Fibroblast of pulmonary artery (primary cell): ENCODE data around the gene MDC1.

Source experiments
- DNase-seq: peaks from one replicate; pipeline ENCODE4 v3.0.0-alpha.2; 2010; ENCODE audit warnings: low read depth
- H3K4me3 ChIP-seq: replicated peaks from 2 replicates; pipeline ENCODE4 v1.5.1; 2011; ENCODE audit warnings: low read depth, mild to moderate bottlenecking, control low read depth, low read length, moderate library complexity
- CTCF ChIP-seq: IDR thresholded peaks from 2 replicates; pipeline ENCODE4 v1.5.1; 2011; ENCODE audit warnings: mild to moderate bottlenecking, control low read depth, low read length, inconsistent platforms; ENCODE audit errors: missing control alignments

The MDC1 gene

DNA sequence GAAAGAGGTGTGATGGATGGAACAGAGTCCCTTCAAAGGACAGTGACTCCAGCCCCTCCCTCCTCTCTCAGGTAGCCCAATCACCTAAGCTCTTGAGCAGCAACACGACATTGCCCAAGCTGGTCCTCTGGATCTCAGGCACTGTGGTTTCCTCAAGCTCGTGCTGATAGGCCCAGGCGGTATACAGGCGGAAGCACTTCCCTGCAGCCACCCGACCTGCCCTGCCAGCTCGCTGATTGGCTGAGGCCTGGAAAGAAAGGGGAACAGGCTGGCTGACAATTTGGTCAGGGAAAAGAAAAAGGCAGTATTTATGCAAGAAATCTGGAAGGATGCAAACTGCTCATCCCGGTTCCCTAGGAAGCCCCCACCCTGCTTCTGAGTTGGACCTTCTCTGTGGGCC, 60.6 kb downstream of the MDC1 start:
- no peak for TF ChIP-seq CTCF
- no peak for DNase-seq
- H3K4me3 ChIP-seq = no peak overlapping the region

DNA sequence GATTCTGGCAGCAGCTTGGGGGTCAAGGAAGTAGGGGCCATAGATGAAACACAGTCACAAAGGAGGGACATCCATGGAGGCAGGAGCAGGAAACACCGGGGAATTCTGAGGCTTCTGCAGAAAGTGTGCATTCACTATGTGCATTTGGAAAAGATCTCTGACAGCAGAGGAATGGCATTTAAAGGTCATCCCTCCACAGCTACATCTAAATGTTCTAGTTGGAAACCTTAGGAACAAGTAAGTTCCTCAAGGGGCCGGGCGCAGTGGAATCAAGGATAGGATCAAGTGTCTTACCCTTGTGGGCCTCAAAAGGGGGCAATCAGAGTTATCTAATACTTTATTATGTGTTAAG, 61.4 kb downstream of the MDC1 start:
- TF ChIP-seq CTCF = no peak
- no peak overlapping the region for H3K4me3 ChIP-seq
- no peak for DNase-seq

DNA sequence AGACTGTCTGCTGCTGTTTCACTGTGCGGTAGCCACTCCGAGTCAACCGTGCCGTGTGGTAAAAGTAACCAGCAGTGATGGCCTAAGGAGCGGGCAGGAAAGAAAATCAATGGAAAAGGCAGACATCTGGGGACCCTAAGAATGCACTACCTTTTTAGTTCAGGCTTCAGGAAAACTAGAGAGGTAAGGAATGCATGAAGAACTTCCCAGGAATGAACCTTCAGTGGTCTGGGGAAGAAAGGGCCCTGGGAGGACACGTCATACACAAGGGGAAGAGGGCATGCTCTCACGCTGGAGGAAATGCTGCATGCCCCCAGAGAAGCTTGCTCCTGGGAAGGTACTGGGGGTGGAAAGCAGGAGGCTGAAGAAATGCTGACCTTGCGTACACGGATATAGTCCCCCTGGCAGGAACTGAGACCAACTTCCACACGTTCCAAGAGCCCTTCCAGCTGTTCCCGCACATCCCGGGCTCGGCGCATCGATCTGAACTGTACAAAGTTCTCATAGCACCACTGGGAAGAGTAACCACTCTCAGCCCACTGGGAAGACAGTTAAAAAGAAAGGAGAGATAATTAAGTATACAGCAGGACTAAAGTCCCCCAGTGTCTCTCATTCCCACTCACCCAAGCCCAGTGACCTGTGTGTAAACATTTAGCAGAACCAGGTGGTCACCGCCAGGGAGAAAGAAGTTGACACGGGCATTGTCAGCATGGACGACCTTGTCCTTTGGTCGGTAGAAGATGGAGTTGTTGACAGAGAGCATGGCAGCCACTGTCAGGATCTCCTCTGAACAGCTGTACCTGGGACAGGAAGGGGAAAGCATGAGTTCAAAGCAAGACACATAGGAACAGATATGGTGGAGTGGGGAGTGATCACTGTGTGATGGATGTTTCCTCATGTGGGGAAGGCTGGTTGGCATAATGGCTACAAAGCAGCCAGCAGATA, 62.0 kb downstream of the MDC1 start:
- no peak for DNase-seq
- H3K4me3 ChIP-seq = no peak overlapping the region
- no peak for TF ChIP-seq CTCF

DNA sequence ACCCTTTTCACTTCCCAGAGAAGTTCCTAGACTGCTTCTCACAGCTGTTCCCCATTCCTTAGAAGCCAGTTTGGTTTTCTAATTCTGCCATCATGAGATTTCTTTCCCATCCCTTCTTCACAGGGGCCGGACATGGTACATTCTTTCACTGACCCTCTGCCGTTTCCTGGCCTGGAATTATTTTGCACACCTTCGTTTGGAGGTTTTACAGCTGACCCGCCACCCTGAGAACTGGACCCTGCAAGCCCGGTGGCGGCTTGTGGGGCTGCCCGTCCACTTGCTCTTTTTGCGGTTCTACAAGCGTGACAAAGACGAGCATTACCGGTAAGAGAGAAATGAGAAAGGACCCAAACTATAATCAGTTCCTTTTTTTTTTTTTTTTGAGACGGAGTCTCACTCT, 65.9 kb downstream of the MDC1 start:
- no peak overlapping the region for H3K4me3 ChIP-seq
- no peak for DNase-seq
- no peak for TF ChIP-seq CTCF
